ENCODE results near the gene XAB2.
"Not testable (repeated sequence)": the region's sequence is repeated elsewhere in the genome, so short reads cannot be mapped to it uniquely, and the experiment has no call there.

The XAB2 gene

DNA sequence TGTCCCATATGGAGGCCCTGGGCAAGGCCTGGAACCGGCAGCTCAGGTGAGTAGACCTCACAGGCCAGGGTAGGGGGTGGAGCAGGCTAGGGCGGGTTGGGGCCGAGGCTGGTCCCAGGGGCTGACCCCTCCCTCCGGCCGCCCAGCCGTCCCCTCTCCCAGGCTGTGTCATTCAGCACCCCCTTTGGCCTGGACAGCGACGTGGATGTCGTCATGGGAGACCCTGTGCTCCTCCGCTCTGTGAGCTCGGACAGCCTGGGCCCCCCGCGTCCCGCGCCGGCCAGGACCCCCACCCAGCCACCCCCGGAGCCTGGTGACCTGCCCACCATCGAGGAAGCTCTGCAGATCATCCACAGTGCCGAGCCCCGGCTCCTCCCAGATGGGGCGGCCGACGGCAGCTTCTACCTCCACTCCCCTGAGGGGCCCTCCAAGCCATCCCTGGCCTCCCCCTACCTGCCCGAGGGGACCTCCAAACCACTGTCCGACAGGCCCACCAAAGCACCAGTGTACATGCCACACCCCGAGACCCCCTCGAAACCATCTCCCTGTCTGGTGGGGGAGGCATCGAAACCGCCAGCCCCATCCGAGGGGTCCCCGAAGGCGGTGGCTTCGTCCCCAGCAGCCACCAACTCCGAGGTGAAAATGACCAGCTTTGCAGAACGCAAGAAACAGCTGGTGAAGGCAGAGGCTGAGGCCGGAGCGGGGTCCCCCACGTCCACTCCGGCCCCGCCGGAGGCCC lies 17.6 kb downstream of the XAB2 start:
- no peak for DNase-seq

DNA sequence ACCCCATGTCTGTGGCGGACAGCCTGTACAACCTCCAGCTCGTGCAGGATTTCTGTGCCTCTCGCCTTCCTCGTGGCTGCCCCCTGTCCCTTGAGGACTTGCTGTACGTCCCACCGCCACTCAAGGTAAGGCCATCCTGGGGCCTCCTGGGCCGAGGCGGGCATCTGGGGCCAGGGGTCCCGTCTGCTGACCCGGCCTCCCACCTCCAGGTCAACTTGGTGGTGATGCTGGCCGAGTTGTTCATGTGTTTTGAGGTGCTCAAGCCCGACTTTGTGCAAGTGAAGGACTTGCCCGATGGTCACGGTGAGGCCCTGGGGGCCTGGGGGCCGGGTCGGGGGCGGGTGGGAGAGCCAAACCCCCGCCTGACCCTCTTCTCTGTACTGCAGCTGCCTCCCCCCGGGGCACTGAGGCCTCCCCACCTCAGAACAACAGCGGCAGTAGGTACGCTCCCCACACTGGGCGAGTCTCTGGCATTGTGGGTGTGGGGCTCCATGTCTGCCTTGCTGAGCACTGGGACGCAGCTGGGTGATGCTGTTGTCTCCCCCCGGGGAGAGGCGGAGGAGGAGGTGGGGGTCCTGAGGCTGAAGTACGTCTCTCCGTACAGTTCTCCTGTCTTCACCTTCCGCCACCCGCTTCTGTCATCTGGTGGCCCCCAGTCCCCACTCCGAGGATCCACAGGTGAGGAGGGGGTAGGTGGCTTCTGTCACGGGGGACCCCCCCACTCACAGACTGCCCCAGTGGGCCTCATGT lies 18.7 kb downstream of the XAB2 start:
- no peak for DNase-seq

DNA sequence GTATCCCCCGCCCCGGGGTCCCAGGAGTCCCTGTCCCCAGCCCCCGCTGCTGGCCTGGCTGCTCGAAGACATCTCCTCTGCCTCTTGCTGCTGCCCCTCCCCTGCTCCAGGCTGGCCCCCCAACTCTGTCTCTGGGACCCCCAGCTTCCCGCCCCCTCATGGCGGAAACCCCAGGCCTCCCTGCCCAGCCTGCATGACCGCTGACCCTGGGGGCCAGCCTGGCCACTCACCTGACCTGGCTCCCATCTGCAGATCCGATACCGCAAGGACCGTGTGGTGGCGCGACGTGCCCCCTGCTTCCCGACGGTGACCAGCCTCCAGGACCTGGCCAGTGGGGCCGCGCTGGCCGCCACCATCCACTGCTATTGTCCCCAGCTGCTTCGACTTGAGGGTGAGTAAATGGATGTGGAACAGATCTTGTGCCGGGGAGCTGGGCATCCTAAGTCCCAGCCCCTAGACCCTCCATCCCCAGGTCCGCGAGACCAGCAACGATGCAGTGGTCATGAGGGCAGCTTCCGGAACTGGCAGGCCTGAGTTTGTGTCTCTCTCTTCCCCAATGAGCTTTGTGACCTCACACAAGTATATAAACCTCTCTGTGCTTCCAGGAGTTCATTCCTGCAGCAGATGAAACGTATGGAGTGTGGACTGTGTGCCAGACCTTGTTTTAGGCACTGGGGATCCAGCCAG lies 21.3 kb downstream of the XAB2 start:
- DNase-seq: no peak

GRCh38 chr19:7607212-7607873 lies 22.0 kb downstream of the XAB2 start:
- DNase-seq: no peak

DNA sequence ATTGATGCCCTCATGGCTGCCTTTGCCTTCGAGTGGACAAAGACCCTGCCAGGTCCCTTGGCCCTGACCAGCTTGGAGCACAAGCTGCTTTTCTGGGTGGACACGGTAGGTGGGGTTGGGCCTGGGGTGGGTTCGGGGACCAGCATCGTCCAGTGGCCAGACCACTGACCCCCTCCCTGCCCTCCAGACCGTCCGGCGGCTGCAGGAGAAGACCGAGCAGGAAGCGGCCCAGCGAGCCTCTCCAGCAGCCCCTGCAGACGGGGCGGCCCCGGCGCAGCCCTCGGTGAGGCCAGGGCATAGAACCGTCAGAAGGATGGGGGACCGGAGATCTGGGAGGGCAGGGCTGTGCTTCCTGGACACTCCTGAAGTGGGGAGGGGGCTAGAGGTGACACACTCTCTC lies 23.1 kb downstream of the XAB2 start:
- DNase-seq: no peak

DNA sequence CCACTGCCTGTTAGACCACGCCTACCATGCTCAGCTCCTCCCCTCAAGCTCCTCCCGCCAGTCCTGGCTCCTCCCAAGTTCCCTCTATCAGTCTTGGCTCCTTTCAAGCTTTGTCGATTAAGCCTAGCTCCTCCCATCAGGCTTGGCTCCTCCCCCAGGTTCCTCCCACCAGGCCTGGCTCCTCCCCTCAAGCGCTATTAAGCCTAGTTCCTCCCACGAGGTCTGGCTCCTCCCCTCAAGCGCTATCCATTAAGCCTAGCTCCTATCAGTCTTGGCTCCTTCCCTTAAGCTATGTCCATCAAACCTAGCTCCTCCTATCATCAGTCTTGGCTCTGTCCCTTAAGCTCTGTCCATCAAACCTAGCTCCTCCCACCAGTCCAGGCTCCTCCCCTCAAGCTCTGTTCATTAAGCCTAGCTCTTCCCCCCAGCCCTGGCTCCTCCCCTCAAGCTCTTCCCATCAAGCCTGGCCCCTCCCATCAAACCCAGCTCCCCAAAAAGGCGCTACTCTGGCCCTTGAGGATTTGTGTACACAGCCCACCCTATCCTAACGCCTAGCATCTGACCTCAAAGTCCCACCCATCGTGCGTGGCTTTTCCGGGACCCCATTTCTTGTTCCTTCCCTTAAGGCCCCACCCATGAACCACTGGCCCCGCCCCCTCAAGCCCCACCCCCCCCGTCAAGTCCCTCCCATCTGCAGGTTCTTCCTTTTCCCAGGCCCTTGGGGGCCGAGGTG lies 23.7 kb downstream of the XAB2 start:
- DNase-seq: no peak

DNA sequence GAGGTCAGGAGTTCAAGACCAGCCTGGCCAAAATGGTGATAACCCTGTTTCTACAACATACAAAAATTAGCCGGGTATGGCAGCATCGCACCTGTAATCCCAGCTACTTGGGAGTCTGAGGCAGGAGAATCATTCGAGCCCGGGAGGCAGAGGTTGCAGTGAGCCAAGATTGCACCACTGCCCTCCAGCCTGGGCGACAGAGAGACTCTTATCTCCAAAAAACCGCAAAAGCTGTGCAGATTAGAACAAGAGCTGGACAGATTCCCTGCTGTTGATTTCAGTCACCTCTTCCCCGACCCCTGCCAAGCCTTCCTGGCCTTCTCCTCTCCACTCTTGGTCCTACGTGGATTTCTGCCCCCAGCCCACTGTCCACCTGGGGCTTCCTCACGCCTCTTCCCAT lies 25.4 kb downstream of the XAB2 start:
- DNase-seq: no peak

DNA sequence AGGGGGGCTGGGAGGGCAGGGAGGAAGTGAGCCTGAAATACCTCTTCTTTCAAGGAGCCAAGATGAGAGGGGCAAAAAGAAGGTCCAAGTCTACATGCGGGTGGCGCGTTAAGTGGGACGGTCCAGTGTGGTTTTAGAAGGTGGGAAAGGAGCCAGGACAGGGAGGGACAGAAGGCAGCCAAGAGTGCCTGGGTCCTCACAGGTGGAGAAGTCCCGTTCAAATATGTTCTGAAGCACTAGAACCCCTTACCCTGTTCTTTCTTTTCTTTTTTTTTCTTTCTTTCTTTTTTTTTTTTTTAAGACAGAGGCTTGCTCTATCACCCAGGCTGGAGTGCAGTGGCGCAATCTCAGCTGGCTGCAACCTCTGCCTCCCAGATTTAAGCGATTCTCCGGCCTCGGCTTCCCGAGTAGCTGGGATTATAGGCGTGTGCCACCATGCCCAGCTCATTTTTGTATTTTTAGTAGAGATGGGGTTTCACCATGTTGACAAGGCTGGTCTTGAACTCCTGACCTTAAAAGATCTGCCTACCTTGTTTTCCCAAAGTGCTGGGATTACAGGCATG lies 26.3 kb downstream of the XAB2 start:
- no peak for DNase-seq

- DNase-seq: no peak
These were observed 27.0 kb downstream of the XAB2 start for GRCh38 chr19:7602240-7602934.

- no peak for DNase-seq
These were observed 28.6 kb downstream of the XAB2 start for GRCh38 chr19:7600721-7601120.

- DNase-seq: no peak
These were observed 31.2 kb downstream of the XAB2 start for GRCh38 chr19:7598180-7598579.

GRCh38 chr19:7597689-7598088 lies 31.7 kb downstream of the XAB2 start:
- DNase-seq: no peak

DNA sequence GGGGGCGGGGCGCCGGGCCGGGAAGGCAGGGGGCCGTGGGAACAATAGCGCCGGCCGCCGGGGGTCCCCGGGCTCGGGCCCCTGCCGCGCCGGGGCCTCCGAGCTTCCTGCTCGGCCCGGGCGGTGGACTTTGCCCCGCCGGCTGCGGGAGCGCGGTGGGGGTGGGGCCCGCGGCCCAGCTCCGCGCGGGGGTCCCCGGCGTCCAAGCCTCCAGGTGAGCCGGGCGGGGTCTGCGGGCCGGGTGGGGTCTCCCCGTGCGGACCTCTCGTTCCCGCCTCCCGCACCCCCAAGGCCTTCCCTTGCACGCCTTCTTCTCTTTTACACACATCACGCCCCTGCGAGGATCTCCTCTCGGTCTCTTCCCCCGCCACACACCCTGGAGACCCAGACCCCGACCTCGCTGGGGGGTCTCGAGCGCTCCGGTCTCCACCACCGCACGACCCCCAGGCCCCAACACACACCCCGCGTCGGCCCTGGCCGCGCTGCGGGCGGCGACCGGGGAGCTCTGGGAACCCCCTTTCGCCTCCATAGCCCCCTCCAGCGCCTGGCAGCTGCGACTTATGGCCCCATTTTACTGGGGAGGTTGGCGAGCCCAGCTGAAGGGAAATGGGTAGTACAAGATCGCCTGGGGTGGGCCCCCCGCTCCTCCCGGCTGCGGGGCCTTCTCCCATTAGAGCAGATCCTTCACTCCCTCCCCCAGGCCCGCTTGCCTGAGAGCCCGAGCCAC lies 33.0 kb downstream of the XAB2 start:
- DNase-seq: no peak

GRCh38 chr19:7595466-7596133 lies 33.7 kb downstream of the XAB2 start, which contains the start of gene CAMSAP3:
Gene CAMSAP3, plus strand, starts transcription at chr19:7595863. Its CDS starts 140 bp downstream, at chr19:7596003.
- DNase-seq: peak; percentile 84

GRCh38 chr19:7590256-7590655 lies 39.1 kb downstream of the XAB2 start:
- no peak for DNase-seq

DNA sequence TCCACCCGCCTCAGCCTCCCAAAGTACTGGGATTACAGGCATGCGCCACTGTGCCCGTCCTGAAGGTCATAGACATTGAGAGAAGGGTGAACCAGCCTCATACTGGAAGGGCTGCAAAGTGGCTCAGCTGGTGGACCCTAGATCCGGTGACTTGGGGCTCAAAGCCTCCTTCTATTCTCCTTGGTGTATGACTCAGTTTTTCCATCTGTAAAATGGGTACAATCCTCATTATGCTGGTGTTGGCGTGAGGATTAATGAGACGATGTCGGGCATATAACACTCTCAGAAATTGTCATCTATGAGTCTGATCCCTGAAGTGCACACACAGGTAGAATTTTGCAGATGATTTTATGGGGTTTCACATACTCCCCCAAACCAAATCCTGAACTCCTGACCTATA lies 39.5 kb downstream of the XAB2 start:
- no peak for DNase-seq

GRCh38 chr19:7582446-7582845 lies 46.9 kb downstream of the XAB2 start:
- no peak for DNase-seq

DNA sequence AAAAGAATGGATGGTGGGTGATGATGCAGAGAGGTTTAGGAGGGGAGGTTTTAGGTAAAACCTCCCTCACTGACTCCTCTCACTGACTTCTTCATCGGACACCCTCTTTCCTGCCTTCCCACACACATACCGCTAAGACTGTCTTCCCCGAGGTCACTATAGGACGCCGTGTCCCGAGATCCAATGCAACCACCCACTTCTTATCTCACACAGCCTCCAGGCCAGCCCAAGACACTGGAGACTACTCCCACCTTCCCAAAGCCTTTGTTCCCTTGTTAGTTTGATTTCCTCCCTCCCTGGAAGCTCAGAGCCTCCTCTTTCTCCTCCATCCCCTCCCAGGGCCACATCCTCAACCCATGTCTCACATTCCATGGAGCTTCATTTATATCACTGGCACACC lies 50.2 kb downstream of the XAB2 start:
- no peak for DNase-seq

DNA sequence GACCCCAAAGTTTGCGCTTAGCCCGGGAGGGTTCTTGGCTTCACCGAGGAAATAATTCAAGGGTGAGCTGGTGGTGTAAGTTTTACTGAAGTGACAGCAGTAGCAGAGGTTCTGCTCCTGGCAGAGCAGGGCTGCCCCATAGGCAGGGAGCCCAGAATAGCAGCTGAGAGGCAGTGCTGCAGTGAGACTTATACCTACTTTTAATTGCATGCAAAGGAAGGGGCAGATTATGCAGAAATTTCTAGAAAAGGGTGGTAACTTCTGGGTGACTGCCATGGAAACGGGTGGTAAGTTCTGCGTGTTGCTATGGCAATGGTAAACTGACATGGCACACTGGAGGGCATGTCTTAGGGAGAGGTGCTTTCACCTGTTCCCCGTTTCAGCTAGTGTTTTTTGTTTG lies 51.2 kb downstream of the XAB2 start:
- DNase-seq: no peak

GRCh38 chr19:7577422-7577821 lies 51.9 kb downstream of the XAB2 start:
- not testable (repeated sequence) for DNase-seq
